ENCODE measurements around the gene BLMH. TPM values are rescaled to one million over a fixed set of nuclear protein-coding genes. Genes with fewer than 3 reads are reported as not detected.

BLMH gene
- total RNA-seq, 1 donor from 2014 or later = 14.9 TPM

- Histone ChIP-seq H3K36me3 (no peaks in the 10 kb centered on the region), H3K4me3 (no peak overlapping the region), H3K4me1 (no peaks in the 10 kb centered on the region), H3K9me3 (replicated peaks) (no peaks in the 10 kb centered on the region), H3K27me3 (ENCODE audit: low read depth) (no peaks in the 10 kb centered on the region), H3K27ac (replicated peaks) (no peak overlapping the region)
- TF ChIP-seq CTCF (IDR thresholded peaks at IDR 0.05; ENCODE audit: borderline replicate concordance) = no peak
- no peak for DNase-seq
- intact Hi-C loops (cut with micrococcal nuclease) = no loop called here
Observed at GRCh38 chr17:30315106-30315505, 23.4 kb upstream of the BLMH start.

GRCh38 chr17:30314474-30314873 lies 22.7 kb upstream of the BLMH start:
- Histone ChIP-seq H3K27ac (replicated peaks) (no peak overlapping the region), H3K36me3 (no peaks in the 10 kb centered on the region), H3K9me3 (replicated peaks) (no peaks in the 10 kb centered on the region), H3K4me3 (no peak overlapping the region), H3K4me1 (no peaks in the 10 kb centered on the region), H3K27me3 (ENCODE audit: low read depth) (no peaks in the 10 kb centered on the region)
- no peak for TF ChIP-seq CTCF (IDR thresholded peaks at IDR 0.05; ENCODE audit: borderline replicate concordance)
- intact Hi-C loops (cut with micrococcal nuclease) = no loop called here
- no peak for DNase-seq

- TF ChIP-seq CTCF (IDR thresholded peaks at IDR 0.05; ENCODE audit: borderline replicate concordance) = no peak
- intact Hi-C loops (cut with micrococcal nuclease) = no loop called here
- H3K4me3 ChIP-seq = no peak overlapping the region
- H3K36me3 ChIP-seq = no peaks in the 10 kb centered on the region
- DNase-seq = no peak
- H3K9me3 ChIP-seq (replicated peaks) = no peaks in the 10 kb centered on the region
- no peaks in the 10 kb centered on the region for H3K4me1 ChIP-seq
- H3K27me3 ChIP-seq (ENCODE audit: low read depth) = no peaks in the 10 kb centered on the region
- no peak overlapping the region for H3K27ac ChIP-seq (replicated peaks)
Observed at GRCh38 chr17:30312226-30312625, 20.5 kb upstream of the BLMH start.

- H3K9me3 ChIP-seq (replicated peaks) = no peaks in the 10 kb centered on the region
- H3K4me1 ChIP-seq = no peaks in the 10 kb centered on the region
- no peak overlapping the region for H3K4me3 ChIP-seq
- no peak overlapping the region for H3K27ac ChIP-seq (replicated peaks)
- no peak for DNase-seq
- peaks cover 5% of the 10 kb centered on the region for H3K27me3 ChIP-seq (ENCODE audit: low read depth)
- intact Hi-C loops (cut with micrococcal nuclease) = no loop called here
- no peaks in the 10 kb centered on the region for H3K36me3 ChIP-seq
- no peak for TF ChIP-seq CTCF (IDR thresholded peaks at IDR 0.05; ENCODE audit: borderline replicate concordance)
Observed at GRCh38 chr17:30310562-30310961, 18.8 kb upstream of the BLMH start.

- no peak for DNase-seq
- no peaks in the 10 kb centered on the region for H3K36me3 ChIP-seq
- TF ChIP-seq CTCF (IDR thresholded peaks at IDR 0.05; ENCODE audit: borderline replicate concordance) = no peak
- H3K27me3 ChIP-seq (ENCODE audit: low read depth) = peaks cover 9% of the 10 kb centered on the region
- no peak overlapping the region for H3K4me3 ChIP-seq
- no peaks in the 10 kb centered on the region for H3K4me1 ChIP-seq
- intact Hi-C loops (cut with micrococcal nuclease) = no loop called here
- no peaks in the 10 kb centered on the region for H3K9me3 ChIP-seq (replicated peaks)
- H3K27ac ChIP-seq (replicated peaks) = no peak overlapping the region
Observed at GRCh38 chr17:30309591-30309990, 17.8 kb upstream of the BLMH start.

GRCh38 chr17:30308406-30308805 lies 16.7 kb upstream of the BLMH start:
- no peak for TF ChIP-seq CTCF (IDR thresholded peaks at IDR 0.05; ENCODE audit: borderline replicate concordance)
- Histone ChIP-seq H3K4me3 (no peak overlapping the region), H3K27ac (replicated peaks) (no peak overlapping the region), H3K36me3 (no peaks in the 10 kb centered on the region), H3K9me3 (replicated peaks) (no peaks in the 10 kb centered on the region), H3K4me1 (no peaks in the 10 kb centered on the region), H3K27me3 (ENCODE audit: low read depth) (peaks cover 9% of the 10 kb centered on the region)
- intact Hi-C loops (cut with micrococcal nuclease) = no loop called here
- no peak for DNase-seq

All from left ventricle myocardium inferior (tissue), 1 donor.